ENCODE results near the gene EIF4G3.
"Not testable (repeated sequence)": the region's sequence is repeated elsewhere in the genome, so short reads cannot be mapped to it uniquely, and the experiment has no call there.

Gene EIF4G3

GRCh38 chr1:21100481-21100921 lies 76.2 kb downstream of the EIF4G3 start:
- no peak for TF ChIP-seq CTCF (IDR thresholded peaks at IDR 0.05; ENCODE audit: borderline replicate concordance, insufficient read depth, low read depth, low read length)
- H3K4me3 ChIP-seq (ENCODE audit: low read depth, low read length), result no peak overlapping the region

GRCh38 chr1:21099869-21100131 lies 76.9 kb downstream of the EIF4G3 start:
- no peak for TF ChIP-seq CTCF (IDR thresholded peaks at IDR 0.05; ENCODE audit: borderline replicate concordance, insufficient read depth, low read depth, low read length)

GRCh38 chr1:21099034-21099868 lies 77.4 kb downstream of the EIF4G3 start:
- no peak for TF ChIP-seq CTCF (IDR thresholded peaks at IDR 0.05; ENCODE audit: borderline replicate concordance, insufficient read depth, low read depth, low read length)
- no peak overlapping the region for H3K4me3 ChIP-seq (ENCODE audit: low read depth, low read length)

More at GRCh38 chr1:21099869-21100131, 76.9 kb downstream of the EIF4G3 start:
- no peak overlapping the region for H3K4me3 ChIP-seq (ENCODE audit: low read depth, low read length)

- no peak for TF ChIP-seq CTCF (IDR thresholded peaks at IDR 0.05; ENCODE audit: borderline replicate concordance, insufficient read depth, low read depth, low read length)
- H3K4me3 ChIP-seq (ENCODE audit: low read depth, low read length), result no peak overlapping the region
These were observed 78.3 kb downstream of the EIF4G3 start for GRCh38 chr1:21098186-21098915.

GRCh38 chr1:21097729-21098128 lies 79.0 kb downstream of the EIF4G3 start:
- H3K4me3 ChIP-seq (ENCODE audit: low read depth, low read length), result no peak overlapping the region
- TF ChIP-seq CTCF (IDR thresholded peaks at IDR 0.05; ENCODE audit: borderline replicate concordance, insufficient read depth, low read depth, low read length), result no peak

- no peak for TF ChIP-seq CTCF (IDR thresholded peaks at IDR 0.05; ENCODE audit: borderline replicate concordance, insufficient read depth, low read depth, low read length)
These were observed 80.7 kb downstream of the EIF4G3 start for GRCh38 chr1:21095976-21096375.

GRCh38 chr1:21094282-21094681 lies 82.4 kb downstream of the EIF4G3 start:
- H3K4me3 ChIP-seq (ENCODE audit: low read depth, low read length), result not testable (repeated sequence)

More at GRCh38 chr1:21095976-21096375, 80.7 kb downstream of the EIF4G3 start:
- H3K4me3 ChIP-seq (ENCODE audit: low read depth, low read length), result no peak overlapping the region

GRCh38 chr1:21093271-21093958 lies 83.3 kb downstream of the EIF4G3 start:
- H3K4me3 ChIP-seq (ENCODE audit: low read depth, low read length), result not testable (repeated sequence)

GRCh38 chr1:21092545-21092944 lies 84.2 kb downstream of the EIF4G3 start:
- H3K4me3 ChIP-seq (ENCODE audit: low read depth, low read length), result not testable (repeated sequence)

- not testable (repeated sequence) for H3K4me3 ChIP-seq (ENCODE audit: low read depth, low read length)
These were observed 85.5 kb downstream of the EIF4G3 start for GRCh38 chr1:21091053-21091690.
